NT2/D1 (cell line): ENCODE measurements around the gene IQGAP1.

ENCODE experiments used
- DNase-seq: peaks from one replicate; pipeline ENCODE4 v3.0.0-alpha.2; 2011; ENCODE audit warnings: low read depth, low spot score
- H3K27me3 ChIP-seq: 2 replicates; pipeline ENCODE4 v1.6.0; 2011; ENCODE audit warnings: mild to moderate bottlenecking; ENCODE audit not compliant: insufficient read length, insufficient read depth
- H3K36me3 ChIP-seq: 2 replicates; pipeline ENCODE4 v1.6.1; 2011; ENCODE audit warnings: mild to moderate bottlenecking, low read length, mixed read lengths; ENCODE audit not compliant: insufficient read depth, insufficient read length
- H3K4me1 ChIP-seq: 2 replicates; pipeline ENCODE4 v1.5.1; 2011; ENCODE audit not compliant: insufficient read depth, insufficient read length
- H3K4me3 ChIP-seq: 2 replicates; pipeline ENCODE4 v1.5.1; 2011; ENCODE audit warnings: low read depth; ENCODE audit not compliant: insufficient read length
- H3K9ac ChIP-seq: 2 replicates; pipeline ENCODE4 v1.6.0; 2011; ENCODE audit warnings: low read depth; ENCODE audit not compliant: insufficient read length
- H3K9me3 ChIP-seq: 2 replicates; pipeline ENCODE4 v1.5.1; 2011; ENCODE audit warnings: mild to moderate bottlenecking, low read length; ENCODE audit not compliant: insufficient read depth
- SUZ12 ChIP-seq: IDR thresholded peaks from 2 replicates; pipeline ENCODE4 v1.6.1; 2011; ENCODE audit not compliant: insufficient read length, insufficient read depth; ENCODE audit errors: extremely low read depth
- YY1 ChIP-seq: IDR thresholded peaks from 2 replicates; pipeline ENCODE4 v1.6.1; 2011; ENCODE audit not compliant: insufficient read length, insufficient read depth
- ZNF274 ChIP-seq: IDR thresholded peaks from 2 replicates; pipeline ENCODE4 v1.6.1; 2011; ENCODE audit warnings: mild to moderate bottlenecking, low read depth, low read length

IQGAP1 gene

DNA sequence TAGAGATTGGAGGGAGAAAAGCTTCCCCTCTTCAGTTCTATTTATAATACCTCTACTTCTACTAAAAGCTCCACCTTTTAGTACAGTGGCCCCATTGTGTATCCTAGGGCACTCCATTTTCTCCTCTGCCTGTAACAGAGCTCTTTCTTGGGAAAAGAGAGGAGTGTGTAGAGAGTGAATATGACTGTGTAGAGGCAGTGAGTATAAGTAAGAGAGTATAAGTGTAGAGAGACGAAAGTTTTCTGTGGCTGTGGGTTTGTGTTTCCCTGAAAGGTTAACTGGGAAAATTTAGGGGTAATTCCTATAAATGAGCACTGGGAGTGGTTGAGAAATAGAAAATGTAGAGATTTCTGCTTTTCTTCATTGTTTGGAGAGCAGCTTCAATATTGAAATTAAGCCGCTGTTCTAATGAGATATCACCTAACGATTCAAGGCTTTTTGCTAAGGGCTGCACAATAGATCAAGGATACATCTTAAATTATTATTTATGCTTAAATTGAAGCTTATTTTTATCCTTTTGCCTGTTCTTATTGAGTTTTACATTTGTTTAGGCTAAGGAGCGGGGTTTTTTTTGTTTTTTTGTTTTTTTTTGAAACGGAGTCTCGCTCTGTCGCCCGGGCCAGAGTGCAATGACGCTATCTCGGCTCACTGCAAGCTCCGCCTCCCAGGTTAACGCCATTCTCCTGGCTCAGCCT is 6.9 kb downstream of the IQGAP1 start:
- peaks cover 3% of the 10 kb centered on the region for H3K4me1 ChIP-seq
- no peak for DNase-seq
- TF ChIP-seq YY1 (no peak), SUZ12 (no peak), ZNF274 (no peak)
- no peak overlapping the region for H3K4me3 ChIP-seq
- H3K9me3 ChIP-seq = no peaks in the 10 kb centered on the region
- H3K36me3 ChIP-seq = peaks cover 31% of the 10 kb centered on the region
- no peak overlapping the region for H3K9ac ChIP-seq
- no peaks in the 10 kb centered on the region for H3K27me3 ChIP-seq

- Histone ChIP-seq H3K36me3 (peaks cover 19% of the 10 kb centered on the region), H3K9me3 (no peaks in the 10 kb centered on the region), H3K4me3 (no peak overlapping the region), H3K9ac (no peak overlapping the region), H3K4me1 (peaks cover 3% of the 10 kb centered on the region), H3K27me3 (no peaks in the 10 kb centered on the region)
- TF ChIP-seq SUZ12 (no peak), ZNF274 (no peak), YY1 (no peak)
- no peak for DNase-seq
Observed at GRCh38 chr15:90396321-90396720, 8.3 kb downstream of the IQGAP1 start.

GRCh38 chr15:90400005-90400758 is 12.1 kb downstream of the IQGAP1 start:
- no peak overlapping the region for H3K4me3 ChIP-seq
- H3K27me3 ChIP-seq = no peaks in the 10 kb centered on the region
- TF ChIP-seq ZNF274 = no peak
- no peak for TF ChIP-seq YY1
- TF ChIP-seq SUZ12 = no peak
- H3K9ac ChIP-seq = no peak overlapping the region
- peaks cover 4% of the 10 kb centered on the region for H3K4me1 ChIP-seq
- H3K36me3 ChIP-seq = peaks cover 11% of the 10 kb centered on the region
- no peaks in the 10 kb centered on the region for H3K9me3 ChIP-seq
- DNase-seq = no peak

- Histone ChIP-seq H3K36me3 (peaks cover 9% of the 10 kb centered on the region), H3K9me3 (no peaks in the 10 kb centered on the region), H3K9ac (no peak overlapping the region), H3K4me3 (no peak overlapping the region), H3K4me1 (peaks cover 4% of the 10 kb centered on the region), H3K27me3 (no peaks in the 10 kb centered on the region)
- TF ChIP-seq YY1 = no peak
- no peak for TF ChIP-seq ZNF274
- no peak for TF ChIP-seq SUZ12
- DNase-seq = peak; percentile 74
Observed at GRCh38 chr15:90400759-90401314, 12.8 kb downstream of the IQGAP1 start.

DNA sequence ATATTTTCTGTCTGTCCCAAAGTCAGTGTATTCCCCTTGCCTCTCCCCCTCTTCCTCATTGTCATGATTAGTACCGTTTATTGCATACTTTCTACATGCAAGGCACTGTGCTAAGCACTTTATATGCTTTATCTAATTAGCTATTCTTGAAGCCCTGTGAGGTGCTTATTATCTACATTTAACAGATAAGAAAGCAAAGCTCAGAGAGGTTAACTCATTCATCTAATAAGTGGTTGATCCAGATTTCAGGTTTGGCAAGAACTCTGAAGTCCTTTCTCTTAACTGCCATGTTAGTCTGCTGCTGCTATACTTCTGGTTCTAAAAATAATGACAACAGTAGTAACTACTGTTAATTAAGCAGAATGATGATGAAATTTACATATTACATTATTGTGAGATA is 13.5 kb downstream of the IQGAP1 start:
- H3K4me3 ChIP-seq = no peak overlapping the region
- peaks cover 4% of the 10 kb centered on the region for H3K36me3 ChIP-seq
- no peak for TF ChIP-seq ZNF274
- TF ChIP-seq SUZ12 = no peak
- no peak for TF ChIP-seq YY1
- DNase-seq = no peak
- H3K9me3 ChIP-seq = no peaks in the 10 kb centered on the region
- H3K4me1 ChIP-seq = peaks cover 4% of the 10 kb centered on the region
- no peak overlapping the region for H3K9ac ChIP-seq
- H3K27me3 ChIP-seq = no peaks in the 10 kb centered on the region

- H3K4me3 ChIP-seq = no peak overlapping the region
- DNase-seq = no peak
- H3K9ac ChIP-seq = no peak overlapping the region
- no peaks in the 10 kb centered on the region for H3K27me3 ChIP-seq
- TF ChIP-seq ZNF274 (no peak), SUZ12 (no peak), YY1 (no peak)
- H3K9me3 ChIP-seq = no peaks in the 10 kb centered on the region
- H3K36me3 ChIP-seq = peaks cover 4% of the 10 kb centered on the region
- H3K4me1 ChIP-seq = peaks cover 4% of the 10 kb centered on the region
Observed at GRCh38 chr15:90402223-90402622, 14.2 kb downstream of the IQGAP1 start.

- H3K4me3 ChIP-seq = no peak overlapping the region
- no peaks in the 10 kb centered on the region for H3K9me3 ChIP-seq
- H3K27me3 ChIP-seq = no peaks in the 10 kb centered on the region
- DNase-seq = no peak
- peaks cover 4% of the 10 kb centered on the region for H3K36me3 ChIP-seq
- TF ChIP-seq YY1 = no peak
- no peak overlapping the region for H3K9ac ChIP-seq
- peaks cover 4% of the 10 kb centered on the region for H3K4me1 ChIP-seq
Observed at GRCh38 chr15:90402767-90403166, 14.7 kb downstream of the IQGAP1 start.
